ENCODE results near the gene BTG2.

DNA sequence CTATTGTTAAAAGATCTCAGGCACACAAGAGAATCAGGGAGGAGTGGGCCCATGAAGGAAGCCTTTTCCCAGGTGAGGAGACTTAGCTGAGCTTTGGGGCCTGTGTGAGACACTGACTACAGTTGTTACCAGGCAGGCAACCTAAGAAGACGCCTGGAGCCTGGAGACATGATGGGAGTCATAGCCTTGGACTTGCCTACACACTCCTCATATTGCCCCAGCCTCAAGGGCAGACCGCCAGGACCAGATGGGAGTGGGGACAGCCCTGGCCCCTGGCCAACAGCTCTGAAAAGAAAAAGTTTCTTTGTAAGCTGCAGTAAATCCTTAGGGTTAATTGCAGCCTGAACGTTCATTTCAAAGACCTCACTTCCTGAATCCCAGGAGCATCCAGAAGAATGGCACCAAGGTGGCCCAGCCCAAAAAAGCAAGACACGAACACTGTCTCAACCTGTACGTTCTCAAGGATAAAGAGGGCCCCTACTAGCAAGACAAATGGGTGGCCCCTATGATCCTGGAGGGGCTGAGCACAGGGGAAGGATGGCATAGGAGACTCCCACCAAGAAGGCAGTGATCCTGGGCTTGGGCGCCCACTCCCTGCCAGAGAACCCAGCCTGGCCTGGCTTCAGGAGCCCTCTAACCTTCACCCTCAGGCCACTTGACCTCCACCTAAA is 33.2 kb upstream of the BTG2 start:
- TF ChIP-seq, protein P1, sequence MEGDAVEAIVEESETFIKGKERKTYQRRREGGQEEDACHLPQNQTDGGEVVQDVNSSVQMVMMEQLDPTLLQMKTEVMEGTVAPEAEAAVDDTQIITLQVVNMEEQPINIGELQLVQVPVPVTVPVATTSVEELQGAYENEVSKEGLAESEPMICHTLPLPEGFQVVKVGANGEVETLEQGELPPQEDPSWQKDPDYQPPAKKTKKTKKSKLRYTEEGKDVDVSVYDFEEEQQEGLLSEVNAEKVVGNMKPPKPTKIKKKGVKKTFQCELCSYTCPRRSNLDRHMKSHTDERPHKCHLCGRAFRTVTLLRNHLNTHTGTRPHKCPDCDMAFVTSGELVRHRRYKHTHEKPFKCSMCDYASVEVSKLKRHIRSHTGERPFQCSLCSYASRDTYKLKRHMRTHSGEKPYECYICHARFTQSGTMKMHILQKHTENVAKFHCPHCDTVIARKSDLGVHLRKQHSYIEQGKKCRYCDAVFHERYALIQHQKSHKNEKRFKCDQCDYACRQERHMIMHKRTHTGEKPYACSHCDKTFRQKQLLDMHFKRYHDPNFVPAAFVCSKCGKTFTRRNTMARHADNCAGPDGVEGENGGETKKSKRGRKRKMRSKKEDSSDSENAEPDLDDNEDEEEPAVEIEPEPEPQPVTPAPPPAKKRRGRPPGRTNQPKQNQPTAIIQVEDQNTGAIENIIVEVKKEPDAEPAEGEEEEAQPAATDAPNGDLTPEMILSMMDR (IDR thresholded peaks at IDR 0.05; ENCODE audit: insufficient read depth, low read length, poor library complexity, severe bottlenecking): no peak
- TF ChIP-seq EZH2phosphoT487 (conservative IDR thresholded peaks at IDR 0.05; ENCODE audit: low read length): no peak
